EL (cell line): ENCODE results near the gene DDR1.
A peak's percentile ranks its signal among the peaks of the same experiment; 100 is the strongest.
"Not testable (repeated sequence)": the region's sequence is repeated elsewhere in the genome, so short reads cannot be mapped to it uniquely, and the experiment has no call there.

Source experiments
- DNase-seq: peaks from one replicate; pipeline ENCODE4 v3.0.0-alpha.2; 2016

Gene DDR1

DNA sequence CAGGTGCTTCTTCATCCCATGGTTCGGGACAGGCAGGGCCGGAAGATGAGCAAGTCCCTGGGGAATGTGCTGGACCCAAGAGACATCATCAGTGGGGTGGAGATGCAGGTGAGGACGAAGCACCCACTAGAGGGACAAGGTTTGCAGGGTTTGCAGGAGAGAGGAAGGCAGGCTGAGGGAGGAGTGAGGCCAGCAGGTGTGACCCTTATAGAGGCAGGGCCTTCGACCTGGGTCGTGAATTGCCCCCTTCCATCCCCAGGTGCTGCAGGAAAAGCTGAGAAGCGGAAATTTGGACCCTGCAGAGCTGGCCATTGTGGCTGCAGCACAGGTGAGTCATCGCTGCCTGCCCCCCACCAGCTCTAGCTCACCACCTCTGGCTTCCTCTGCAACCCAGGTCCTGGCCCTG lies 38.1 kb downstream of the DDR1 start:
- no peak for DNase-seq

DNA sequence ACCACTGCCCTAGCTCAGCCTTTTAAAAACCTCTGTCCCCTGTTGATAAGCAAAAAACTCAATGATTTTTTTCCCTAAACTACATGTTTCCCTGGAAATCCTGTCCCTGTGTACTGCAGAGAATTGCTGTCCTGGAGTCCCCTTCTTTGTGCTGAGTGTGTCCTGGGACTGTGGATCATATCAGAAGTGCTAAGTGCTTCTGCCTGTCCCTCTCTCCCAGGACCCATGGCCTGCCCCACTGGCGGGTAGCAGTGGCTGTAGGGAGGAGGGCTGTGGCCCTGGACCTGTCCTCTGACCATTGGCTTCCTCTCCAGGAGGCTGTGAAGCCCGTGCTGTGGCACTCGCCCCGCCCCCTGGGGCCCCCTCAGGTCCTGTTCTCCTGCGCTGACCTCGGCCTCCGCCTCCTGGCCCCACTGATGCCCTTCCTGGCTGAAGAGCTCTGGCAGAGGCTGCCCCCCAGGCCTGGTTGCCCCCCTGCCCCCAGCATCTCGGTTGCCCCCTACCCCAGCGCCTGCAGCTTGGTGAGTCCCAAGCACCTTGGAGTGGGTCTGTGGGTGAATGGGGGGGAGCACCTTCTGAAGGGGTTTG lies 39.8 kb downstream of the DDR1 start:
- not testable (repeated sequence) for DNase-seq

DNA sequence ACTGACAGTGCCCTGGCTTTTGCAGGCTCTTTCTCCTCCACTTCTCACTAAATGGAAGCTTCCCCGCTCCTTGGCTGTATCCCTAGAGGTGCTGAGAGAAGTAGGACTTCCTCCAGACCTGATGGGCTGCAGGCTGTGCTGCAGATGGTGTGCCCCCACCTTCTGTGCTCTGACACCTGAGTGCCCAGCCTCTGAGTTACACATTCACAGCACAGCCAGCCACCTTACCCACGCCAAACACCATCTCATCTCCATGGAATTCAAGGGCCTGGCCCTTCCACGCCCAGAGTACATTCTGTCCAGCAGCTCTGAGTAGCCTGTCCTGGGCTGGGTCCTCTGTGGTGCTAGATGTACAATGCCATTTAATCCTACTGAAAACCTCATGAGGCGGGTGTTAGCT lies 42.3 kb downstream of the DDR1 start:
- peak; percentile 39 for DNase-seq

DNA sequence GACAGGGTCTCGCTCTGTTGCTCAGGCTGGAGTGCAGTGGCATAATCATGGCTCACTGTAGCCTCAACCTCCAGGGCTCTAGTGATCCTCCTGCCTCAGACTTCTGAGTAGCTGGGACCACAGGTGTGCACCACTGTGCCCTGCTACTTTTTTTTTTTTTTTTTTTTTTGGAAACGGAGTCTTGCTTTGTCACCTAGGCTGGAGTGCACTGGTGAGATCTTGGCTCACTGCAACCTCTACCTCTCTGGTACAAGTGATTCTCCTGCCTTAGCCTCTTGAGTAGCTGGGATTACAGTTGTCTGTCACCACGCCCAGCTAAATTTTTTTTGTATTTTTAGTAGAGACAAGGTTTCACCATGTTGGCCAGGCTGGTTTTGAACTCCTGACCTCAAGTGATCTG lies 42.8 kb downstream of the DDR1 start:
- DNase-seq: not testable (repeated sequence)

DNA sequence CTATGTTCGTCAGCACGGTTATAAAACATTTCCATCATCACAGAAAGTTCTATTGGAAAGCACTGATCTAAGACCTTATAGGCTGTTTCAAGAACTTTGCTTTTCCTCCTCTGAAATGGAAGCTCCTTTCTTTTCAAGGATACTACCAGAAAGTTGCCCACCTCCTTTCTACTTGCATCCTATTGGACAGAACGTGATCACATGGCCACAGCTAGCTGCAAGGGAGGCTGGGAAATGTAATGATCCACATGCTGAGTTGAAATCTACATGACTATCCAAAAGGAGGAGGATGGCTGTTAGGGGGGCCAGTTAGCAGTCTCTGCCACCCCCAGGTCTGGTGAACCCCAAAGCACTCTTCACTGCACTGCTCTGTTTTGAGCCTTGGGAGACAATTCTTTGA lies 44.4 kb downstream of the DDR1 start:
- no peak for DNase-seq

DNA sequence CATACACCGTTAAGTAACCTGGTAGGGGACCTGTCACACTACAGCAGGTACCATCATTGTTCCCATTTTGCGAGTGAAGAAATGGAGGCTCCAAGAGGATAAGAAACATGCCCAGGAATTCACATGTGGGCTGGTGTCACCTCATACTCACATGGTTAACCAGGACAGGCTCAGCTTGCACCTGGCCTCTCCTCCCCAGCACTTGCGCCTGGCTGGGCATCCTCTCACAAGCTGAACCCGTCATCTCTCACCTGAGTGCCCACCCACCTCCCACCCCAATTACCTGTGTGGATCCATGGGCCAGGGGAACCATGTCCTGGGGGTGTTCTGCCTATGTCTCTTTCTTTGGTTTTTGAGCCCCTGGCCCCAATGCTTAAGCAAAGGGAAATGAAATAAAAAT lies 46.2 kb downstream of the DDR1 start:
- no peak for DNase-seq

DNA sequence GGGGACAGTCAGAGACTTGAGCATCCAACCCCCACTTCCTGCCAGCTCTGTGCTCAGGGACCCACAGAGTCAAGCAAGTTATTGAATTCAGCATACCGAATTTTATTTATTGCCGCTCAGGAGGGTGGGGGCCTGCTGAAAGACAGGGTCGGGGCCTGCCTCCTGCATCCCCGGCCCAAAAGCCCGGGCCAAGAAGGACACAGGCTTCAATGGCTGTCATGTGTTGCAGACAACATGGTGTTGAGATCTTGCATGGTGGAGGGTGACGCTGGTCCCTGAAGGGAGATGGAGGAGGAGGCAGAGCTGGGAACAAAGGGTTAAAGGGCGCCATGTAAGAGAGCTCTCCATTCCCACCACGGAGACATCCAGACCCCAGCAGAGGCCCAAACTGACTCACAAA lies 47.0 kb downstream of the DDR1 start:
- no peak for DNase-seq

DNA sequence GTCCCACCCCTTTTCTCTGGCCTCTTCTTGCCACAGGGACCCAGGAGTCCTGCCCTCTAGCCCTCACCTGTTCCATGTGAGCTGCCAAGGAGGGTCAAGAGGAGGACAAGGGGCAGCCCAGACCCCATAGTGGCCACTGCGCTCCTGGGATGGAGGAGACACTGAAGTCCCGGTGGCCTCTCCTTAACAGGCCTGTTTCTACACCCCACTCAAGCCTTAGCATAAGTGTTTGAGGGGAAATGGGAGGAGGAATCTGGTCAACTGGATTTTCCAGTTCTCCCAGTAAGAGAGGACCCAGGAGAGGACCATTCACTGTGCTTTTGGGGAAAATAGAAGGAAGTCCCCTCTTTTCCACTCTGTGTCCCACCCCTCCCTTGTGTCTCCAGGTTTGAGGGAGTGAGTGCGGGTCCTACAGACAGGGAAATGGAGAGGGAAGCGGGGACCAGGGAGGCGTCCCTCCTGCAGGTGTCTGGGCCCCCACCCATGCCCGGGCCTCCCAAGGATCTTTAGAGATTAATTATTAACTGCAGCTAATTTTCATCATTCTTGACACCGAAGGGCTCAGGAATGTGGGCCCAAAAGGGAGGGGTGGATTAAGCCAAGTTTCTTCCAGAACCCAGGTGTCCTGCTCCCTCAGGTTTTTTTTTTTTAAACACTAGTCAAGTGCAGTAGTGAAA lies 47.8 kb downstream of the DDR1 start, which contains the start of gene SFTA2:
SFTA2 (minus strand) TSS at position 202 of the 677 bp plus-strand sequence; CDS start at position 128, 74 bp downstream.
- no peak for DNase-seq

DNA sequence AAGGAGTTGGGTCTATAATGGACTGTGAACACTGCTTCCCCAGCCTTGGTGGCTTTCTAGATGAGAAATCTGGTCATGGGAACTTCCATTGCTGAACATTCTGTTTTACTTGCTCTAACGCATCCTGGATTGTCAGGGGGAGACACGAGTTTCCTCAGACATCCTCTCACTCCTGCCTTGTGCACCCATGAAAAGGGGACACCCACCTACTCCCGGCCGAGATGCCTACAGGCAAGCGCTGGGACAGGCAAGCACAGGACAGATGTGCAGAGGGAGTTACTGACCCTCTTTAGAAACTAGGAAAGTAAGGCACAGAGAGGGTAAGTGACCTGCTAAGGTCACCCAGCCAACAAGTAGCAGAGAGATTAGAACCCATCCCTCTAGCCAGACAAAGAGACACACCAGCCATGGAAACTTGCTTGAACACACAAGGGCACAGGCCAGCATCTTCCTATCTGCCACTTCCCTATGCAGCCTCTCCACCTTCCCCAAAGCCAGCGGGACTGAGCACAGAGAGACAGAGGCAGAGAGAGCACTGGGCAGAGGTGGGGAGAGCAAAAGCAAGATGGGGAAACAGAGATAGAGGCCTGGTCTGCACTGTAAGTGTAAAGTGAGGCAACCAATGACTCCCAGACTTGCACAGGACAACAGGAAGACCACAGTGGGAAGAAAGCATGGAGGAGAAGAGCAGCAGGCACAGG lies 48.5 kb downstream of the DDR1 start:
- DNase-seq: no peak

DNA sequence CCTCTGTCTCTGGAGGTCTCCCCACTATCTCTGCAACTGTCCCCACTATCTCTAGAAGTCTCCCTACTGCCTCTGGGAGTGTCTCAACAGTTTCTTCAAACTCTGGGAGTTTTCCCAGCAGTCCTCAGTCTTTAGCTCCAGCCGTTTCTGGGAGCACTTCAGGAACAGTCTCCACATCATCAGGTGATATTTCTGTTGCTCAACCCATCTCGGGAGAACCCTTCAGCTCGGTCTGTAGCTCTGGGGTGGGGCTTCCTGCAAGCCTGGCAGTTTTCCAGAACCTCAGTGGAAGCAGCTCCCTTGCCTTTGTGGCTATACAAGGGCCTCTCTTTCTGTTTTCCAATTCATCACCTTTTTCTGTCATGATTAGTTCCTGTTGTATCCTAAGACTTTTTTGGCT lies 50.7 kb downstream of the DDR1 start:
- no peak for DNase-seq

DNA sequence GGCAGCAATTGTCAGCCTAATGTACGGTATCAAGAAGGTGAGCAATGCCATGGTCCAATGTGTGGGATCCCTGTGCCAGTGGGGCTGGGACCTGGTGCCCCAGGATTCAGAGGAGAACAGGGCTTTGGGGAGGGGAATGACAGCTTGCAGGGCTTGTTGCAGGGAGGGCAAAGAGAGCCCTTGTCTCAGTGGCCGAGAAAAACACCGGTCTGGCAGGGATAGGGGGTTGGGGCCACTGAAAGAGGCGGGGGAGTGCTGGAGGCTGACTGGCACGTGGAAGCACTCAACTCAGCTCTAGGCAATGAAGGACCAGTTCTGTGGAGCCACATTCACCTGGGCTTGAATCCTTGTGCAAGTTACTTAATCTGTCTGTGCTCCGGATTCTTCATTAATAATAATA lies 52.9 kb downstream of the DDR1 start:
- DNase-seq: no peak

DNA sequence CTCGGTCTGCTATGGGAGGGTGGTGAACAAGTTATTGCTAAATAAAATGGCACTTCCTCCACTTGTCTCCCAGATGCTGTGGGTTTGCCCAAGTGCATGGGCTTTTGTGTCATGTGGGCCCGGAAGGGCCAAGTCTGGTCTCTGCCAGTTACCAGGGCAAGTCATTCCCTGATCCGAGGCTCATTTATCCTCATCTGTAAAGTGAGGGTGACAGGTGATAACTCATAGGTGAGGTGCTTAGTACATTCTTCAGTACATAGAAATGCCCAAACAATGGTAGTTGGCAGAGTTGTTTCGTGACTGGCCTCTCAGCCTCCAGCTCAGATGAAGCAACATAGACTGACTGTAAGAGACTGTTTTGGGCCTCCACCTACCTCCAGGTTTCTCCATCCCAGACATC lies 54.4 kb downstream of the DDR1 start:
- DNase-seq: no peak

DNA sequence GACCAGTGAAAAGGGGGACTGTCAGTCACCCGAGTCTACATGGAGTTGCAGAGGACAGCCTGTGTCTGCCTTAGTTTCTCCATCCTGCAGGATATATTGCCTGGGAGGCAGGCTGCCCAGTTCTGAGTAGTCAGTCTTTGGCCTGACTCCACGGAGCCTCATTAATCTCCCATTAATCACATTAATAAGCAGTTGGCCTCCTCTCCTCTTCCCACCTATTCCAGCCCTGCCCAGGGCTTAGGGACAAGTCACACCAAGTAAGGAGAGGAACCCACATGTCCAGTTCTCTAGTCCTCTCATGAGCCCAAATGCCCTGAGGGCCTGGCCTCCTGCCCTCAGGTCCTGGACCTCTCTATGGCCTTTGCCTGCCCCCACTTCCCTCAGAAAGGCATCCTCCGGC lies 55.2 kb downstream of the DDR1 start:
- DNase-seq: no peak

DNA sequence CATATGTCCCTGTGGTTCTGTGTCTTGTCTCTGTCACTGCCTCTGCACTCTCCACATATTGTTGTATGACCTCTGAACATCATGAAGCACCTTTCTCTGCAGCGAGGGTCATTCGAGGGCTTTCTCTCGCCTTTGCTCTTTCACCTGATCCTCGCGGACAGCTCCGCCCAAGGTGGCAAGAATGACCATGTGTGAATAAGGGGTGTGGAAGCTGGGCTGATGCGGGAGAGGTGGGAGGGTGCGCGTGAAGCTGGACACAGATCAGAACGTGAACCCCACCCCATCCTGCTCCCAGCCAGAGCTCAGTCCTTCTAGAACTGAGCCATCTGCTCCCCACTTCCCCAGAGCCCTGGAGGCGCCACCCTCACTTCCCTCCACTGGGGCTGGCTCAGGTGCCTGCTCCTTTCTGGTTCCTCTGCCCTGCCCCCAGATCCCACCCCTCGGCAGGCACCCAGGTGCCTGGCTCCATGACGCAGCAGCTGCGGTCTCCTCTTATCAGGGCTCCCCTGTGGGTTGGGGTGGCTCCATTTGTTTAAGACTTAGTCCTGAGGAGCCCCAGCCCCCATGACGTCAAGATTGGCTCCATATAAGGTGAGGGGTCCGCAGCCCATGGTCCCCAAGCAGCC lies 56.2 kb downstream of the DDR1 start, which contains the start of gene MUCL3:
MUCL3 (plus strand) TSS at position 613 of the 626 bp plus-strand sequence. CDS start 27 bp downstream, outside the sequence.
- no peak for DNase-seq

DNA sequence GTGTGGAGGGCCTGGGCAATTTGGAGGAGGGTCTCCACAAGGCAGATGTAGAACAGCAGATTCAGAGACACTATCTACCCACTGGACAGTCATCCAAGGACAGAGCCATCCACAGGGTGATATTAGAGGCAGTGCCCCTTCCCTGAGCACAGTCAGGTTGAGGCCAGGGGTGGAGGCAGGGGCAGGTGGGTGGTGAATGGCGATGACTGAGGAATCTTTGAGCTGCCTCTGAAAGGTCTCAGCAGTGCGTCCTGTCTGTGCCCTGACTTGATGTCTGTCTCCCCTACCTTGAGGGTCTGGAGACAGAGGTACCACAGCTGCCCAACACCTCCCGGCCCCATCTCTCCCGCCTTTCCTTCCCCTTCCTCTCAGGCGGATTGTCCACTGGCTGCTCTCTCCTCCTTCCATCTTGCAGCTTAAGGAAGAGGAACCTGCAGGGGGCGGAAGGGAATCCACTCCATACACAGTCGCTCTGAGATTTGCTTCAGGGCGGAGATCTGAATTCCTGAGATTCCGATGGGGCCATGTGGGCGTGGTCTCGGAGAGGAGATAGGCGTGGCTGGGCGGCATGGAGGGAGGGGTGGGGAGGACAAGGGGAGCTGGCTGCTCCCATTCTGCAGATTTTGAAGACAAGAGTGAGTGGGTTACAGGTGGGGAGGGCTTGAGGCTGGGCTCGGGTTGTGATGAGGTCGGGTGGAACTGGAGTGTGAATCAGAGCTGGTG lies 58.2 kb downstream of the DDR1 start:
- DNase-seq: peak; percentile 95

DNA sequence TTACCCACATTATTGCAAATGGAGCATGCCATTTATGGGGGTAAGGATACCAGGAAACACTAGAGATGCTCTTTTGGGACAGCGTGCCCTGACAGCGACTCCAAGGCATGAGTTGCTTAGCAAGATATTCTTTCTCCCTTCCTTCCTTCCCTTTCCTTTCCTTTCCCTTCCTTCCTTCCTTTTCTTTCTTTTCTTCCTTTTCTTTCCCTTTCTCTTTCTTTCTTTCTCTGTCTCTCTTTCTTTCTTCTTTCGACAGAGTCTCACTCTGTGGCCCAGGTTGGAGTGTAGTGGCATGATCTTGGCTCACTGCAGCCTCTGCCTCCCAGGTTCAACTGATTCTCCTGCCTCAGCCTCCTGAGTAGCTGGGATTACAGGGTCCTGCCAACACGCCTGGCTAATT lies 59.7 kb downstream of the DDR1 start:
- DNase-seq: no peak

DNA sequence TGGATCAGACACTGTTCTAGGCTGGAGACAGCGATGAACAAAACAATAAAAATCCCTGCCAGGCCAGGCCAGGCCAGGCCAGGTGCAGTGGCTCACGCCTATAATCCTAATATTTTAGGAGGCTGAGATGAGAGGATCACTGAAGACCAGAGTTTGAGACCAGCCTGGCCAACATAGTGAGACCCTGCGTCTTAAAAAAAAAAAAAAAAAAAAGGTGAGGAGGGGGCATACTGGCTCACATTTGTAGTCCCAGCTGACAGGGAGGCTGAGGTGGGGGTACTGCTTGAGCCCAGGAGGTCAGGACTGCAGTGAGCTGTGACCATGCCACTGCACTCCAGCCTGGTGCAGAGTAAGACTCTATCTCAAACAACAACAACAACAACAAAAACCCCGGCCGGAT lies 61.0 kb downstream of the DDR1 start:
- no peak for DNase-seq

DNA sequence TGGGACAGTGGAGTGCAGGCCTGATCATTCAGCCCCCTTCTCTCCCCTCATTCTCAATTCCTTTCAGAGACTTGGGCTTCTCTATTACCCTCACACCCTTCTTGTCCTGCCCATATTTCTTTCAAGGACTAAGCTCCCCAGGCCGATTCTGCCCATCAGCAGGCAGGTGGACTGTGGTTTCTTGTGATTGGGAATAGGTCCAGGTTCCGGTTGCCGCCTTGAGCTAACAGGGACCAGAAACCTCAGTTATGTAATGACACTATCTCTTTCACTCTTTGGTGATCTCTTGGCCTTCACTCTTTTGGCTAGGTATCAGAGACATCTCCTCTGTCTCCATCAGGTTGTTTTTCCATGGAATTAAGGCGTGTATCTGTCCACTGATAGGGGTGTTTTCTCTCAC lies 62.9 kb downstream of the DDR1 start:
- DNase-seq: no peak

DNA sequence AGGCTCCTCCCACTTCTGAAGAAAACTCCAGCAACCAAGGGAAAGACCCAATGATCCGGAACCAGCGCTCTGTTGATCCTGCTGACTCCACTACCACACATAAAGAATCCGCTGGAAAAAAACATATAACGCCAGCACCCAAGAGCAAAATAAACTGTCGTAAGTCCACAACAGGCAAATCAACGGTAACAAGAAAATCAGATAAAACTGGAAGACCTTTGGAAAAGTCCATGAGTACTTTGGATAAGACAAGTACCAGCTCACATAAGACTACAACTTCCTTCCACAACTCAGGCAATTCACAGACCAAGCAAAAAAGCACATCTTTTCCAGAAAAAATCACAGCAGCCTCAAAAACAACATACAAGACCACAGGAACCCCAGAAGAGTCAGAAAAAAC lies 64.5 kb downstream of the DDR1 start:
- no peak for DNase-seq
